AG08396 (cell line): ENCODE results near the gene ANKRD34A.

Experiments
- DNase-seq: peaks from one replicate; pipeline ENCODE4 v3.0.0; 2012; ENCODE audit warnings: low spot score, mixed read lengths

Gene ANKRD34A

GRCh38 chr1:145964328-145965118 lies at the start of gene ANKRD34A, which contains the start of gene POLR3GL:
Gene ANKRD34A, minus strand, starts transcription at chr1:145964575. Its CDS starts 2,816 bp downstream, at chr1:145961759.
Gene POLR3GL, plus strand, starts transcription at chr1:145964690. Its CDS starts 10,176 bp downstream, at chr1:145974866.
- peak; percentile 89 for DNase-seq

- no peak for DNase-seq
Observed at GRCh38 chr1:146013559-146013922, 49.2 kb upstream of the ANKRD34A start.

- DNase-seq: peak; percentile 78
Observed at GRCh38 chr1:146012703-146013558, 48.6 kb upstream of the ANKRD34A start.

GRCh38 chr1:146010126-146010738 lies 45.9 kb upstream of the ANKRD34A start:
- DNase-seq: no peak

- no peak for DNase-seq
Observed at GRCh38 chr1:146007489-146008133, 43.2 kb upstream of the ANKRD34A start.

GRCh38 chr1:146001709-146002108 lies 37.3 kb upstream of the ANKRD34A start:
- no peak for DNase-seq

GRCh38 chr1:145999321-146000024 lies 35.1 kb upstream of the ANKRD34A start:
- no peak for DNase-seq

GRCh38 chr1:145997718-145998023 lies 33.3 kb upstream of the ANKRD34A start:
- no peak for DNase-seq

- DNase-seq: no peak
Observed at GRCh38 chr1:145997016-145997717, 32.8 kb upstream of the ANKRD34A start.

GRCh38 chr1:145996433-145997015 lies 32.1 kb upstream of the ANKRD34A start, which contains the start of gene TXNIP:
Gene TXNIP, minus strand, starts transcription at chr1:145996579. Its CDS starts 313 bp downstream, at chr1:145996266.
- DNase-seq: peak; percentile 99

- DNase-seq: no peak
Observed at GRCh38 chr1:145995964-145996432, 31.6 kb upstream of the ANKRD34A start.

- DNase-seq: no peak
Observed at GRCh38 chr1:145995148-145995881, 30.9 kb upstream of the ANKRD34A start.

- no peak for DNase-seq
Observed at GRCh38 chr1:145994391-145995120, 30.2 kb upstream of the ANKRD34A start.

GRCh38 chr1:145993618-145994390 lies 29.4 kb upstream of the ANKRD34A start:
- no peak for DNase-seq

- DNase-seq: no peak
Observed at GRCh38 chr1:145992958-145993617, 28.7 kb upstream of the ANKRD34A start.

- DNase-seq: no peak
Observed at GRCh38 chr1:145992502-145992936, 28.1 kb upstream of the ANKRD34A start.

- no peak for DNase-seq
Observed at GRCh38 chr1:145991735-145992412, 27.5 kb upstream of the ANKRD34A start.
